HG02642 (cell line): ENCODE measurements around the gene CPLANE2.

Experiments
- ATAC-seq: cut with Tn5 transposase; IDR thresholded peaks from one replicate; pipeline ENCODE4 v1.9.1; 2021; ENCODE audit warnings: mild to moderate bottlenecking; ENCODE audit not compliant: unreplicated experiment, poor library complexity

The CPLANE2 gene

GRCh38 chr1:16211824-16212223 is 25.2 kb downstream of the CPLANE2 start:
- ATAC-seq: no peak

- no peak for ATAC-seq
These were observed 26.4 kb downstream of the CPLANE2 start for GRCh38 chr1:16210581-16210980.

DNA sequence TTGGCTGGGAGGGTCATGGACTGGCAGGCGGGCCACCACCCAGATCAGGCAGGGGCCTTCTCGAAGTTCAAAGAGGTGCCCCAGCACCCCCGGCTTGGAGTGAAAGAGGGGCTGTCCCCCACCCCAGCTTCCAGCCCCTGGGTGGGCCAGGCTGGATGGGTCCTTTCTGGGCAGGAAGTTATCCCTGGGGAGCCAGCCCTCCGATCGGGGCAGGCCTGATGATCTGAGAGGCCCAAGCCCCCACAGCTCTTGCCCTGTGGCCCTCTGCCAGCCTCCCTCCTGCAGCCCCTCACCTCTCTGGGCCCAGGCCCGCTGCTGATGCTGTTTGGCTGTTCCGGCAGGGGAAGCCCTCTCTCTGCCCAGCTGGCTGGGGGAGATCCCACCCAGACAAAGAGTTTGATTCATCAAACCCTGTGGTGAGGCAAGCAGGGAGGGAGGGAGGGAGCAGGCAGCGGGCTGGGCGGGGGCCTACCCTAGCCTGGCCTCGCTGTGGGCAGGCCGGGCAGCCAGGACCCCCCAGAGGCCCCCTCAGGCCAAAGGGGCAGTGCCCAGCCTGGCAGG is 27.1 kb downstream of the CPLANE2 start:
- no peak for ATAC-seq

- no peak for ATAC-seq
These were observed 27.7 kb downstream of the CPLANE2 start for GRCh38 chr1:16209132-16209846.

DNA sequence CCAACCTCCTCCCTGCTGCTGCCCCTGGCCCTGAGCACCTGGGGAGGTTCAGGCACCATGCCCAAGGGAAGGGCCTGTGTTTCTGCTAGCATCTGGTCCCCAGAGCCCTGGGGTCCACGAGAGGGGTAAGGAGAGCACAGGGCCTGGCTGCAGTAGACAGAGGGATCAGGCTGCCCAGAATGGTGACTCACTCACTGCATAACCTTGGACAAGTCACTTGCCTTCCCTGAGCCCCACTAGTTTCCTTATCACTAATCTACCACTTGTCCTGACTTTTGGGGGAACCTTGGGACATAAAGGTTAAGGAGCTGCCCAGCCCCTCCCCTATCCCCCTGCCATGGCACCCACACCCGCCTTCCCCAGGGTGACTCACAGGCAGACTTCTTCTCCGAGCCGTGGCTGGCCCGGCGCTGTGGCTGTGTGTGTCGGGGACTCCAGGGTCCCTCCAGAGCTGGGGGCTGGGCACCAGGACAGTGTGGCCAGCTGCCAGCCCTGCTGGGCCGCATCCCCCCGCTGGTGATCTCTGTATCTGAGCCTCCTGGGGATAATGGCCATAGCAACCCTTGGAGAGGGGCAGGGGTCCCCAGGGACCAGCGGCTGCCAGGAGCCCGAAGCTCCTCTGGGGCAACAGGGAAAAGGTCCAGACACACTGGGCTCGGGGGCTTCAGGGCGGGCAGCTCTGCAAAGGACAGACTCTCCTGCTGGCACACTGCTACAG is 28.6 kb downstream of the CPLANE2 start:
- no peak for ATAC-seq

DNA sequence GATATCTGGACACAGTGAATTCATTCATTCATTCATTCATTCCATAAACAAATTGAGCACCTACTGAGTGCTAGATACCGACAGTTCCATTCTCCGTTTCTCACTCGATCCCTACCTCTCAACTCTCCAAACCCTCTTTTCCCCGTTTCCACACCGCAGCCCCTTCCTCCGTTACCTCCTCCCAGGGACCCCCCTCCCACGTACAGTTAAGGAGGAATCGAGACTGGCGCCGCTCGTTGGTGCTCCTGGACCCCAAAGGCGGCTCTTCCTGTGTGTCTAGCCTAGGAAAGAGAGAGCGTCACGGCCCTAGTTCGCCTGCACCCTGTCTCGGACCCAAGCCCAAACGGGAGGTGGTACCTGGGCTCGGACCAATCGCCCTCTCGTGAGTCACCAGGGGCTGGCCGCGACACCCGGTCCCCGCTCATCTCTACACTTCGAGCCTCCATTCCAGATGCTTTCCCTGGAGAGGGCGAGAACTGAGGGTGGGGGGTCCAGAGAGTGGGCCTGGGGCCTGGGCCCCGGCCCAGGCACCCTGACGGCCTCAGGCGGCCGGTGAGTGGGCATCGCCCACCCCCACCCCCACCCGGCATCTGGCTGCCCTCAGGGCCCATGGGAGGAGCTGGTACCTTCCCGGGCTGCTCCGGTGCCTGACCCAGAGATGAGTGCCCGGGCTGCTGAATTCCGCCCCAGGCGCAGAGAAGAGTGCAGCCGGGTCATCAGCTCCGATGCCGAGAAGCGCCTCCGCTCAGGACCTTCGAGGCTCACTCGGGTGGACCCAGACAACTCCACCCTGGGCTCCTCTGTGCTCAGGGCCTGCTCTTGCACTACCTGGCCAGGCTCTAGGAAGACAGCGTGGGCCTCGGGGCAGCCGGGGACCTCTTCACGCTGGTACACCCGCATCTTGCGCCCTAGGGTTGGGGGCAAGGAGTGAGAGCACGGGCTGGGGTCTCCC is 29.4 kb downstream of the CPLANE2 start:
- ATAC-seq: no peak

GRCh38 chr1:16206547-16207317 is 30.3 kb downstream of the CPLANE2 start:
- ATAC-seq: peak; percentile 70

DNA sequence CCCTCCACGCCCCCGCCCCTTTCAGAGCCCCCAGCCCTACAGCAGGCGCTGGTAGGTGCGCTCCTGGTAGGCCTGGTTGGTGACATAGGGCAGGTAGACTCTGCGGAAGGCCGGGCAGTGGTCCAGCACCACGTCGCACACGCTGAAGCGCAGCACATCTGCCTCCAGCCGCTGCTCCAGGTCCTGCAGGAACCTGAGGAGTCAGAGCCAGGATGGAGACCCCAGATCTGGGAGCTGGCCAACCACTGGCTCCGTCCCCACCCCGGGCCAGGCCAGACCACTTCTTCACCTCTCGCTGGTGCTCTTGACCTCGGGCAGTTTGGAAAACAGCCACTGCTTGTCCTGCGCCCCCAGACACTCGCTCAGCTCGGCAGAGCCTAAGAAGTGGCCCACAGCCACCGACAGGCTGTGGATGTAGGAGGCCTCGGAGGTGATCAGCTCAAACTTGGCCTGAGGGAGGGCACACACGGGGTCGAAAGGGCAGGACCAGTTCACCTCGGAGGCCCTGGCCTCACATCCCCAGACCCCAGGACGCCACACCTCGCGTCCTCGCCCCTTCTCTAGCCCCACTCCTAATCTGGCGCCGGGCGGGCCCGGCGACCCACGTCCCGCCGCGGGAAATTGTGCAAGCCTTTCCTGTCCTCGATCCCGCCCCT is 31.0 kb downstream of the CPLANE2 start:
- no peak for ATAC-seq

- no peak for ATAC-seq
These were observed 31.7 kb downstream of the CPLANE2 start for GRCh38 chr1:16205334-16205671.

- ATAC-seq: no peak
These were observed 32.2 kb downstream of the CPLANE2 start for GRCh38 chr1:16204634-16205333.

GRCh38 chr1:16204216-16204615 is 32.8 kb downstream of the CPLANE2 start:
- no peak for ATAC-seq

- no peak for ATAC-seq
These were observed 33.4 kb downstream of the CPLANE2 start for GRCh38 chr1:16203550-16203949.

DNA sequence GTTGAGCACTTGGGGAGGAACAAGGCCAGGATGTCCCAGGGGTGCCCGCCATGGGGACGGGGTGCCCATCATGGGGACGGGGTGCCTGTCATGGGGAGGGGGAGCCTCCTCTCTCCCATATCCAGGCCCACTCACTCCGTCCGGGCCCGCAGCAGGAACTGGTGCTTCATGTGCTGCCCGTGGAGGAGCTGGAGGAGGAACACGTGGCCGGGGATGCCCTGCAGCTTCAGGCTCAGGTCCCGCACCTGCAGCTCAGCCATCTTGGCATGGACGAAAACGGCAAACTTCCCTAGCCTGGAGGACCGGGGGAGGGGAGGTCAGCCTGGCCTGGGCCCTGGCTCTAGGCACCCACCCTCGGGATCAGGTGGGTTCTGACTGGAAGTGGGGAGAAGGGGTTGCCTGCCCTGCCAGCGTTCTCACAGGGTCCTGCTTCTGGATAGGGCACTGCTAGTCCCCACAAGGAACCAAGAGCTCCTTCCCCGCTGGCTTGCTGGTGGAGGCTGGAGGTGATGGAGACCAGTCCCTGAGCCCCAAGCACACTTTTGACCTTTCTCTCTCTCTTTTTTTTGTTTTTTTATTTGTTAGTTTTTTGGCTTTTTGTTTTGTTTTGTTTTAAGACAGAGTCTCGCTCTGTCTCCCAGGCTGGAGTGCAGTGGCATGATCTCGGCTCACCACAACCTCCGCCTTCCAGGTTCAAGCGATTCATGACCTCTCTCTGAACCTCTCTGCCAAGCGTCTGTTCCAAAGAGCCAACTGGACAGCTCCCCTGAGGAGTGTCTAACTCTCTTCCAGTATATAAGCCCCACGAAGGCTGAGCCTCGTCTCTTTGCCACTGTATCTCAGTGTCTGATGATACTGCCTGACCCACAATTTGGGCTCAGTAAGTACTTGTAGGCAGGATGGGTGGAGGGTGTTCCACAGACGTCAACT is 34.4 kb downstream of the CPLANE2 start:
- no peak for ATAC-seq

- ATAC-seq: no peak
These were observed 37.3 kb downstream of the CPLANE2 start for GRCh38 chr1:16199700-16200099.

- no peak for ATAC-seq
These were observed 37.9 kb downstream of the CPLANE2 start for GRCh38 chr1:16199157-16199501.

DNA sequence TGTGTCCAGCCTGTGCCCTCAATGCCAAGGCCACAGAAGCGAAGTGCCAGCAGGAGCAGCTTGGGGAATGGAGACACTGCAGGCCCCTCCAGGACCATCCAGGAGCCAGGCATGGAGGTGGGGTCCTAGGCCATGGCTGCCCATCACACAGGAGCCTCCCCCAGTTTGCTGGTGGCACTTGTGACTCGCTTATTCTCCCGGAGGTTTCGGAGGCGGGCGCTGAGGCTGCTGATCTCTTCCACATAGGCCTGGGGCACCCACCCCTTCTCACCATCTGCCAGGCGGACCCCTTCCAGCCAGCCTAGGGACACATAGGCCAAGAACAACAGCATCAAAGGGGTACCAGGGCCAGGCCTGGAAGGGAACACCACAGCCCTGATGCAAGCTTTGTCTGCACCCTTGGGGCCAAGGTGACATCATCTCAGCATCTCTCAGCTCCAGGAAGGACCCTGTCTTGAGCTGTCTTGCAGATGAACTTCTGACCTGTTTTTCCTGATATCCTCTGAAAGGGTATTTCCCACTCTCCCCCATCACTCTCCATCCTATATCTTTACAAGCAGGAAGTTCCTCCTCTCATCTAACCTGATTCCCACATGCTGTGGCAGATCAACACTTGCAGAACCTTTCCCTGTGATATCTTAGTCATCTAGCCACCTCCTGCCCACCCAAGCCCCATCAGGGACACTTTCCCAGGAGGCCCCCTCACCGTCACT is 38.4 kb downstream of the CPLANE2 start:
- ATAC-seq: no peak

DNA sequence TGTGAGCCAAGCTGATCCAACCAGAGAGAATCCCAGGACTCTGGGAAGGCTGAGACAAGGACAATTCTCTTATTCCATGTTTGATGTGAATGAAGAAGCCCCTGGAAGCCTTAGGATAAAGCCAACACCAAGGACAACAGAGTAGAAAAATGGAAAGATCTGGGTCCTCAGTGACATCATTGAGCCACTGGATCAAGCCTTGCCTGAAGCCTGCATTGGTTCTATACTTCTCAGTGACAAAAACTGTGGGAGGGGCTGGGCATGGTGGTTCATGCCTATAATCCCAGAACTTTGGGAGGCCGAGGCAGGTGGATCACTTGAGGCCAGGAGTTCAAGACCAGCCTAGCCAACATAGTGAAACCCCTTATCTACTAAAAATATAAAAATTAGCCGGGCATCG is 40.1 kb downstream of the CPLANE2 start:
- no peak for ATAC-seq
